Measurements from ENCODE around the gene PTPN23. TPM values are rescaled to one million over a fixed set of nuclear protein-coding genes. Genes with fewer than 3 reads are reported as not detected.

Gene PTPN23
- total and polyA plus RNA-seq, 2 donors from 2014 or later, result 12.6 to 48.5 TPM

DNA sequence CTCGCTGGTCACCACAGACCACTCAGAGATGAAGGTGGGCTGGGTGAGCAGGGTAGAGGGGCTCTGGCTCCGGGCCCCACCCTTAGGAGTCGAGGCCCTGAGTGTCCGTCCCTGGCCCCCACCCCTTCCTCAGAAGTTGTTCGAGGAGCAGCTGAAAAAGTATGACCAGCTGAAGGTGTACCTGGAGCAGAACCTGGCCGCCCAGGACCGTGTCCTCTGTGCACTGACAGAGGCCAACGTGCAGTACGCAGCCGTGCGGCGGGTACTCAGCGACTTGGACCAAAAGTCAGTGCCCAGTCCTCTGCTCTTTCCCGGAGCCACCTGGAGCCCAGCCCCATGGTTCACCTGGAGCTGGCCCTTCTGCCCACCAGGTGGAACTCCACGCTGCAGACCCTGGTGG is 28.5 kb downstream of the PTPN23 start:
- Histone ChIP-seq H3K4me3 (ENCODE audit: low read length in 3 of 3) (no peak overlapping the region), H3K36me3 (ENCODE audit: control insufficient read depth in 2 of 3, insufficient read depth in 3 of 3, low read length in 3 of 3) (peaks cover 3 to 39% (median 20%) of the 10 kb centered on the region in 3 donors), H3K27me3 (ENCODE audit: control insufficient read depth, insufficient read depth, low read length) (no peaks in the 10 kb centered on the region), H3K27ac (ENCODE audit: low read depth in 2 of 2, low read length in 2 of 2) (no peak overlapping the region), H3K9me3 (ENCODE audit: control insufficient read depth in 2 of 3, insufficient read depth in 1 of 3, low read length in 3 of 3) (no peaks in the 10 kb centered on the region), H3K9ac (ENCODE audit: low read length in 3 of 3) (no peak overlapping the region), H3K4me1 (ENCODE audit: control insufficient read depth in 2 of 3, insufficient read depth in 2 of 3, low read depth in 1 of 3, low read length in 3 of 3) (no peaks in the 10 kb centered on the region)
- intact Hi-C loops (cut with DNase I), result no loop called here
- DNase-seq (no peak), FAIRE-seq (no peak)
- TF ChIP-seq, protein P1, sequence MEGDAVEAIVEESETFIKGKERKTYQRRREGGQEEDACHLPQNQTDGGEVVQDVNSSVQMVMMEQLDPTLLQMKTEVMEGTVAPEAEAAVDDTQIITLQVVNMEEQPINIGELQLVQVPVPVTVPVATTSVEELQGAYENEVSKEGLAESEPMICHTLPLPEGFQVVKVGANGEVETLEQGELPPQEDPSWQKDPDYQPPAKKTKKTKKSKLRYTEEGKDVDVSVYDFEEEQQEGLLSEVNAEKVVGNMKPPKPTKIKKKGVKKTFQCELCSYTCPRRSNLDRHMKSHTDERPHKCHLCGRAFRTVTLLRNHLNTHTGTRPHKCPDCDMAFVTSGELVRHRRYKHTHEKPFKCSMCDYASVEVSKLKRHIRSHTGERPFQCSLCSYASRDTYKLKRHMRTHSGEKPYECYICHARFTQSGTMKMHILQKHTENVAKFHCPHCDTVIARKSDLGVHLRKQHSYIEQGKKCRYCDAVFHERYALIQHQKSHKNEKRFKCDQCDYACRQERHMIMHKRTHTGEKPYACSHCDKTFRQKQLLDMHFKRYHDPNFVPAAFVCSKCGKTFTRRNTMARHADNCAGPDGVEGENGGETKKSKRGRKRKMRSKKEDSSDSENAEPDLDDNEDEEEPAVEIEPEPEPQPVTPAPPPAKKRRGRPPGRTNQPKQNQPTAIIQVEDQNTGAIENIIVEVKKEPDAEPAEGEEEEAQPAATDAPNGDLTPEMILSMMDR (IDR thresholded peaks at IDR 0.05; ENCODE audit: borderline replicate concordance, extremely low read depth, insufficient read depth), result no peak

DNA sequence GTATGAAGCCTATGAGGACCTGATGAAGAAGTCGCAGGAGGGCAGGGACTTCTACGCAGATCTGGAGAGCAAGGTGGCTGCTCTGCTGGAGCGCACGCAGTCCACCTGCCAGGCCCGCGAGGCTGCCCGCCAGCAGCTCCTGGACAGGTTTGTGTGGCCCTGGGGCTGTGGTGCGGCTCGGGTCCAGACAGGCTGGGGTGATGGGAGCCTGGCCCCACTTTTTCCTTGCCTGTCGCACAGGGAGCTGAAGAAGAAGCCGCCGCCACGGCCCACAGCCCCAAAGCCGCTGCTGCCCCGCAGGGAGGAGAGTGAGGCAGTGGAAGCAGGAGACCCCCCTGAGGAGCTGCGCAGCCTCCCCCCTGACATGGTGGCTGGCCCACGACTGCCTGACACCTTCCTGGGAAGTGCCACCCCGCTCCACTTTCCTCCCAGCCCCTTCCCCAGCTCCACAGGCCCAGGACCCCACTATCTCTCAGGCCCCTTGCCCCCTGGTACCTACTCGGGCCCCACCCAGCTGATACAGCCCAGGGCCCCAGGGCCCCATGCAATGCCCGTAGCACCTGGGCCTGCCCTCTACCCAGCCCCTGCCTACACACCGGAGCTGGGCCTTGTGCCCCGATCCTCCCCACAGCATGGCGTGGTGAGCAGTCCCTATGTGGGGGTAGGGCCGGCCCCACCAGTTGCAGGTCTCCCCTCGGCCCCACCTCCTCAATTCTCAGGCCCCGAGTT is 29.0 kb downstream of the PTPN23 start:
- DNase-seq (no peak), FAIRE-seq (no peak)
- H3K36me3 ChIP-seq (ENCODE audit: control insufficient read depth in 2 of 3, insufficient read depth in 3 of 3, low read length in 3 of 3), result peaks cover 3 to 45% (median 22%) of the 10 kb centered on the region in 3 donors
- H3K27ac ChIP-seq (ENCODE audit: low read depth in 2 of 2, low read length in 2 of 2), result no peak overlapping the region
- no peak overlapping the region for H3K9ac ChIP-seq (ENCODE audit: low read length in 3 of 3)
- H3K4me3 ChIP-seq (ENCODE audit: low read length in 3 of 3), result no peak overlapping the region
- H3K4me1 ChIP-seq (ENCODE audit: control insufficient read depth in 2 of 3, insufficient read depth in 2 of 3, low read depth in 1 of 3, low read length in 3 of 3), result no peaks in the 10 kb centered on the region
- no peaks in the 10 kb centered on the region for H3K27me3 ChIP-seq (ENCODE audit: control insufficient read depth, insufficient read depth, low read length)
- H3K9me3 ChIP-seq (ENCODE audit: control insufficient read depth in 2 of 3, insufficient read depth in 1 of 3, low read length in 3 of 3), result no peaks in the 10 kb centered on the region
- TF ChIP-seq, protein P1 (IDR thresholded peaks at IDR 0.05; ENCODE audit: borderline replicate concordance, extremely low read depth, insufficient read depth), result no peak
- intact Hi-C loops (cut with DNase I), result no loop called here

DNA sequence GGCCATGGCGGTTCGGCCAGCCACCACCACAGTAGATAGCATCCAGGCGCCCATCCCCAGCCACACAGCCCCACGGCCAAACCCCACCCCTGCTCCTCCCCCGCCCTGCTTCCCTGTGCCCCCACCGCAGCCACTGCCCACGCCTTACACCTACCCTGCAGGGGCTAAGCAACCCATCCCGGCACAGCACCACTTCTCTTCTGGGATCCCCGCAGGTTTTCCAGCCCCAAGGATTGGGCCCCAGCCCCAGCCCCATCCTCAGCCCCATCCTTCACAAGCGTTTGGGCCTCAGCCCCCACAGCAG is 29.5 kb downstream of the PTPN23 start:
- FAIRE-seq, result no peak
- H3K36me3 ChIP-seq (ENCODE audit: control insufficient read depth in 2 of 3, insufficient read depth in 3 of 3, low read length in 3 of 3), result peaks cover 3 to 48% (median 22%) of the 10 kb centered on the region in 3 donors
- intact Hi-C loops (cut with DNase I), result no loop called here

More for the DNA sequence above, 29.5 kb downstream of the PTPN23 start:
- no peaks in the 10 kb centered on the region for H3K4me1 ChIP-seq (ENCODE audit: control insufficient read depth in 2 of 3, insufficient read depth in 2 of 3, low read depth in 1 of 3, low read length in 3 of 3)
- no peak overlapping the region for H3K27ac ChIP-seq (ENCODE audit: low read depth in 2 of 2, low read length in 2 of 2)
- no peak overlapping the region for H3K4me3 ChIP-seq (ENCODE audit: low read length in 3 of 3)
- TF ChIP-seq, protein P1 (IDR thresholded peaks at IDR 0.05; ENCODE audit: borderline replicate concordance, extremely low read depth, insufficient read depth), result no peak
- no peak overlapping the region for H3K9ac ChIP-seq (ENCODE audit: low read length in 3 of 3)
- H3K9me3 ChIP-seq (ENCODE audit: control insufficient read depth in 2 of 3, insufficient read depth in 1 of 3, low read length in 3 of 3), result no peaks in the 10 kb centered on the region
- DNase-seq, result no peak
- no peaks in the 10 kb centered on the region for H3K27me3 ChIP-seq (ENCODE audit: control insufficient read depth, insufficient read depth, low read length)
